Peyer's patch (tissue), 4 donors: ENCODE results near the gene EPHA8.

ENCODE experiments used
- CTCF ChIP-seq, 6 experiments: fragments of 450-650 bp in 4 of 6; fragments of 200-600 bp in 2 of 6; sonication (generic) in 1 of 6; IDR thresholded peaks; one replicate each; pipeline ENCODE4 v1.5.1; 2017 to 2019; ENCODE audit warnings: antibody characterized with exemption in 6 of 6, mild to moderate bottlenecking in 3 of 6, moderate library complexity in 1 of 6
- POLR2A ChIP-seq, 2 donors: fragments of 450-650 bp; IDR thresholded peaks; one replicate each; pipeline ENCODE4 v1.5.1; 2017; ENCODE audit warnings: antibody characterized with exemption in 2 of 2, mild to moderate bottlenecking in 2 of 2, moderate library complexity in 2 of 2

GRCh38 chr1:22619252-22619651, 56.0 kb downstream of the EPHA8 start:
- no peak for TF ChIP-seq CTCF (IDR thresholded peaks at IDR 0.05)
- no peak for TF ChIP-seq POLR2A (IDR thresholded peaks at IDR 0.05)
